ENCODE data around the gene OR7E24. TPM values are rescaled to one million over a fixed set of nuclear protein-coding genes. Genes with fewer than 3 reads are reported as not detected.

The OR7E24 gene
- total RNA-seq, 1 experiment from 2014 or later = not detected

Other genes starting within 250 kb of the OR7E24 start
- not detected in 2 replicates for gene MUC16, start 240.5 kb upstream of the OR7E24 start, total RNA-seq (2014; rRNA removed; shearing (Covaris generic); ENCODE audit: low replicate concordance)
- gene OR1M1, start 163.9 kb upstream of the OR7E24 start, total RNA-seq (2014; rRNA removed; shearing (Covaris generic); ENCODE audit: low replicate concordance) = not detected in 2 replicates
- not detected in 2 replicates for gene OR7G2, start 143.5 kb upstream of the OR7E24 start, total RNA-seq (2014; rRNA removed; shearing (Covaris generic); ENCODE audit: low replicate concordance)
- gene OR7G1, start 135.2 kb upstream of the OR7E24 start, total RNA-seq (2014; rRNA removed; shearing (Covaris generic); ENCODE audit: low replicate concordance) = not detected in 2 replicates
- not detected in 2 replicates for gene OR7G3, start 124.0 kb upstream of the OR7E24 start, total RNA-seq (2014; rRNA removed; shearing (Covaris generic); ENCODE audit: low replicate concordance)
- 26.6 and 48.1 TPM in 2 replicates for gene ZNF317, start 110.5 kb upstream of the OR7E24 start, total RNA-seq (2014; rRNA removed; shearing (Covaris generic); ENCODE audit: low replicate concordance)
- gene OR7D2, start 72.0 kb upstream of the OR7E24 start, total RNA-seq (2014; rRNA removed; shearing (Covaris generic); ENCODE audit: low replicate concordance) = not detected in 2 replicates
- gene OR7D4, start 31.3 kb upstream of the OR7E24 start, total RNA-seq (2014; rRNA removed; shearing (Covaris generic); ENCODE audit: low replicate concordance) = not detected in 2 replicates
- 6.9 and 14.4 TPM in 2 replicates for gene ZNF699, start 58.9 kb downstream of the OR7E24 start, total RNA-seq (2014; rRNA removed; shearing (Covaris generic); ENCODE audit: low replicate concordance)
- 8.4 and 42.2 TPM in 2 replicates for gene ZNF559, start 73.2 kb downstream of the OR7E24 start, total RNA-seq (2014; rRNA removed; shearing (Covaris generic); ENCODE audit: low replicate concordance)
- gene ZNF177, start 112.1 kb downstream of the OR7E24 start, total RNA-seq (2014; rRNA removed; shearing (Covaris generic); ENCODE audit: low replicate concordance) = 2.5 and 5.0 TPM in 2 replicates
- 21.4 and 54.3 TPM in 2 replicates for gene ZNF266, start 184.6 kb downstream of the OR7E24 start, total RNA-seq (2014; rRNA removed; shearing (Covaris generic); ENCODE audit: low replicate concordance)
- gene ZNF560, start 247.7 kb downstream of the OR7E24 start, total RNA-seq (2014; rRNA removed; shearing (Covaris generic); ENCODE audit: low replicate concordance) = 0.14 TPM in 1 of 2 replicates, not detected in the other

All from Karpas-422 (cell line).